Cardiac septum (tissue), 1 donor: ENCODE data around the gene RNU2-63P. TPM values are rescaled to one million over a fixed set of nuclear protein-coding genes. Genes with fewer than 3 reads are reported as not detected.
"Not testable (repeated sequence)": the region's sequence is repeated elsewhere in the genome, so short reads cannot be mapped to it uniquely, and the experiment has no call there.

Experiments used
- DNase-seq: peaks from one replicate; pipeline ENCODE4 v3.0.0-alpha.2; 2020; ENCODE audit warnings: low spot score
- intact Hi-C: fragments of 100-400 bp; cut with DNase I; formaldehyde crosslinking; loops from one replicate; pipeline ENCODE4 v1.14.0; 2022
- total RNA-seq: library from RNA; stranded (reverse); fragmentation: NEBNext Ultra II Directional; extraction: Animal tissue kit (Norgen Biotek cat#: 25700); gene quantifications from one replicate; pipeline ENCODE4 v1.2.1, GENCODE V29; 2021
- donor health status: DM: no; HTN: no; CAD: no.

The RNU2-63P gene
- total RNA-seq, 1 donor from 2014 or later: not detected

DNA sequence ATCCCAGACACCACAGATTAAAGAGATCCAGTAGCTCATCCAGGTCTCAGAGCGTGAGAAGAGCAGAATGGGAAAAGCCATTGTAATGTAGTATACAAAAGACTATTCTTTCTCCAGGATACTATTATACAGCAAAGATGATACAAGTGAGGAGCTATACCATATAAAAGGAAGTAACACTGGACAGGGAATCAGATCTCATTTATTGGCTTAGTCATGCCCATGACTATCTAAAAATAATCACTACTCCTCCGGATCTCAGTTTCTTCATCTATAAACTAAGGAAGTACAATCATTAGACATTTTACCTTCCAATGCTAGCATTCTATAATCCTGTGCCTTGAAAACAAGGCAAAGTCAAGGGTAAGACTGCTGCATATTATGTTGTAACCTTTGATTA, 19.8 kb upstream of the RNU2-63P start:
- no peak for DNase-seq
- intact Hi-C loops: no loop called here

DNA sequence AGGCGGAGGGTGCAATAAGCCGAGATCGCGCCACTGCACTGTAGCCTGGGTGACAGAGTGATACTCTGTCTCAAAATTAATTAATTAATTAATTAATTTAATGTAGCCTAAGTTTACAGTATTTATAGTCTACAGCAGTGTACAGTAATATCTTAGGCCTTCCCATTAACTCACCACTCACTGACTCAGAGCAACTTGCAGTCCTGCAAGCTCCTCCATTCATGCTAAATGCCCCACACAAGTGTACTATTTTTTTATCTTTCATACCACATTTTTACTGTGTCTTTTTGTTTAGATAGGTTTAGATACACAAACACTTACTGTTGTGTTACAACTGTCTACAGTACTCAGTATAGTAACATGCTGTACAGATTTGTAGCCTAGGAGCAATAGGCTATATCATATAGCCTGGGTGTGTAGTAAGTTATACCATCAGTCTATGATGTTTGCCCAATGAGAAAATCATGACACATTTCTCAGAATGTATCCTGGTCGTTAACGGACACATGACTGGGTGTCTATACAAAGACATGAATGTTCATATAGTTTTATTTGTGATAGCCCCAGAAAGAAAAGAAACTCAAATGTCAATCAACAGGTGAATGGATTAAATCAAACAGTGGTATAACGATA, 15.8 kb upstream of the RNU2-63P start:
- no peak for DNase-seq
- intact Hi-C loops: no loop called here

DNA sequence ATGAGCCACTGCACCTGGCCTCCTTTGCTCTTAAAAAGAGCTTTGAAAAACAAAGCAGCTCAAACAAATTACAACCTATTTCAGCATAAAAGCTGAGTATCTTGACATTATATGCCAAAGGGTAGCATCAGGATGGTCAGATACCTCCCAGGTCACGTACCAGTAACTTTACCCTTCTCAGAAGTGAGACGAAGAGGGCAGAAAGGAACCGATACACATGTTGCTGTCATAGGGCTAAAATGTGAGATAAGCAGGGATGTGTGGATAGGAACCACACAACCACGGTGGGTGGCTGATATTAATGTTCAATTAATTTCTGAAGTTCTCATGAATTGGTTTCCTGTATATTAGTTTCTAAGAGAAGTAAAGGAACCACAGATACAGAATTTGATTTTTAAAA, 12.6 kb upstream of the RNU2-63P start:
- no peak for DNase-seq
- intact Hi-C loops: no loop called here

DNA sequence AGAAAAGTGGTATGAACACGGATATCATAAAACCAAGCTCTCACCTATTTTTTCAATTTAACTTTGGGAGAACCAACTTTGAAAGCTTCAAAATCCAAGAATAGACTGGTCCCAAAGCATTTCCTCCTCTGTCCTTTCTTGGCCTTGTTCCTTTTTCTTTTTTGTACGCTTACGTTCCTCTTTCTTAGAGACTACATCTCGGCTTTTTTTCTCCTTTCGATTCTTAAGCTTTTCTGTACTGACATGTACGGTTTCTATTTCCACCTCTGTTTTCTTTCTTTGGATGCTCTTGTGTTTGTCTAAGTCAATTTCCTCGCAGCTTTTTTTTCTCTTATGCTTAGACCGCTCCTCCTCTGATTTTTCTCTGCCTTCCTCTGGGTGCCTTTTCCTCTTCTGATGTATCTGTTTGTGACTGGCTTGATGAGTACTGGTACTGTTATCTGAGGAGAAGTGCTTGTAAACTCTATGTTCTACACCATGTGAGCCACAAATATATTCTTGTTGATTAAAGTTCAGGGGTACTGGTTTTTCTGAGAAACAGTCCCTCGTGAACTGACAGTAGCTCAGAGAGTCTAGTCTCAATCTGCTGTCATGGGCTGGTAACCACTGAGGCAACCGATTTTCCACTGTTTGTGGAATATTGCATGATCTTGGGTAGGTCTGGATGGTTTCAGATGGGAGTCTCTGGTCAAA, 11.5 kb upstream of the RNU2-63P start:
- no peak for DNase-seq
- intact Hi-C loops: no loop called here

DNA sequence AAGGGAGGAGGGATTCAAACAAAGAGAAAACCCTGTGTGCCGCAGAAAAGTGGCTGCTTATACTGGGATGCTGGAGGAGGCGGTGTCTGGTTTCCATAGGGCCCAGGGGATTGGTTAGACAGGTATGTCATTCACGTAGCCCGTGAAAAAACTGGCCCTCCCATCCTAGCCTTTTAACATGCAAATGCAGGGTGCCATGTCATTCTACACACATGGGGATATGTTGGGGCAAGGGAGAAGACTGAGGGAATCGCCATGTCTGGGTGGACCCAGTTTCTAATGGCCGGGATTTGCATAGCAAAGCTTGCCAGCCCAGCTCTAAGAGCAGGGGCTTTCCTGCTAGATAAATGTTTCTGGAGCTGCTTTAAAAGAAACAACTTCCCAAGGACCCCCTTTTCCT, 8.2 kb upstream of the RNU2-63P start:
- DNase-seq: no peak
- intact Hi-C loops: no loop called here

DNA sequence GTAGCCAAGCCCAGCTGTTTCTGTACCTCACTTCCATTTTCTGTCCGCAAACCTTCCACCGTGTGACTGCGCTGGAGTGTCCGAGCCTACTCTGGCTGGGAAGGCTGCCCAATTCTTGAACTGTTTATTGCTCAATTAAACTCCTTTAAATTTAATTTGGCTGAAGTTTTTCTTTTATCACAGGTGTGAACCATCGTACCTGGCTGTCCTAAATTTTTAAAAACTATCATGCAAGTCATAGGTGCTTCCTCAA, 6.2 kb upstream of the RNU2-63P start:
- intact Hi-C loops: no loop called here

DNA sequence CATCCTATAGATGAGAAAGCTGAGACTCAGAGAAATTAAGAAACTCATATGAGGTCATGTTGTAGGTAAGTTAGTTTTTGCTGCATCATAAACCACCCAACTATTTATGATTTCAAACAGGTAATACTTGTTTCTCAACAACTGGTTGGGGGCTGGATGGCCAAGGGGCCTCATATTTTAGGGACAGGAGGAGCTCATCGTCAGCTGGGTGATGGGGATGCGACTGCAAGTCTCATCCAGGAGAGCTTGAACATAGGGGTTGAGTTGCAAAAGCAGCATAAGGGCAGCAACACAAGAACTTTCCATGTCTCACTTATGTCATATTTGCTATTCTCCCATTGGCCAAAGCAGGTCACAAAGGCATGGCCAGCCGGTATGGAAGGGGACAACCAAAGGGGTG, 3.6 kb upstream of the RNU2-63P start:
- intact Hi-C loops: no loop called here
- no peak for DNase-seq

More for the DNA sequence above, 6.2 kb upstream of the RNU2-63P start:
- DNase-seq: no peak

DNA sequence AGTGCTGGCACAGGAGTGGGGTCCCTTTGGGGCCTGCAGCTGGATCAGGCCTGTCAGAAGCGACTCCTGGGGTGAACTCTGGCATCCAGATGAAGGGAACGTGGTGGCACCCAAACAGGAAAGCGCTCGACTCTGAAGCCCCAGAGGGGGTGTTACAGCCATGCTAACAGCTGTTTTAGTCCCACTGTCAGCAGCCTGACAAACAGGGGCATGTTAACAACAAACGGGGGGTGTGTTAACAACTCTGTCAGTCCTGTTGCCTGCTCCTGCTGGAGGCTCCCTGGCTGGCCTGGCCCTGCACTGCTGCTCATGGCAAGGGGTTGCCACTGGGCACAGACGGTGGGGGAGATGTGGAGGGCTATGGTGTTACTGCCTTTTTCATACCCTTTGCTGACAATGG, 2.6 kb upstream of the RNU2-63P start:
- intact Hi-C loops: no loop called here
- no peak for DNase-seq

DNA sequence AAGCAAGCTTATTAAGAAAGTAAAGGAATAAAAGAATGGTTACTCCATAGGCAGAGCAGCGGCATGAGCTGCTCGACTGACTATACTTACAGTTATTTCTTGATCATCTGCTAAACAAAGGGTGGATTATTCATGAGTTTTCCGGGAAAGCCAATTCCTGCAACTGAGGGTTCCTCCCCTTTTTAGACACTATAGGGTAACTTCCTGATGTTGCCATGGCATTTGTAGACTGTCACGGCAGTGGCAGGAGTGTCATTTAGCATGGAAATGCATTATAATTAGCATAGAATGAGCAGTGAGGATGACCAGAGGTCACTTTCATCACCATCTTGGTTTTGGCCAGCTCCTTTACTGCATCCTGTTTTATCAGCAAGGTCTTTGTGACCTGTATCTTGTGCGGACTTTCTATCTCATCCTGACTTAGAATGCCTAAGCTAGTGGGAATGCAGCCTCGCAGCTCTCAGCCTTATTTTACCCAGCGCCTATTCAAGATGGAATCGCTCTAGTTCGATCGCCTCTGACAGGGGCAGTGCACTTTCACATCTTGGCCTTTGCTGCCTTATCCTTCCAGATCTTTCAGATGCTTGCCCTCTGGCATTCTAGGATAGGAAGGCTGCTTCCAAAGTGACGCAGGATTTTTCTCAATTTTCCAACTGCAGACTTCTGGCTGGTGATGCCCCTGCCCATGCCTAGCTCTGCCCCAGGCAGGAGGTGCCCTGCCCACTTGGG, 1.9 kb upstream of the RNU2-63P start:
- DNase-seq, intact Hi-C loops: not testable (repeated sequence)

DNA sequence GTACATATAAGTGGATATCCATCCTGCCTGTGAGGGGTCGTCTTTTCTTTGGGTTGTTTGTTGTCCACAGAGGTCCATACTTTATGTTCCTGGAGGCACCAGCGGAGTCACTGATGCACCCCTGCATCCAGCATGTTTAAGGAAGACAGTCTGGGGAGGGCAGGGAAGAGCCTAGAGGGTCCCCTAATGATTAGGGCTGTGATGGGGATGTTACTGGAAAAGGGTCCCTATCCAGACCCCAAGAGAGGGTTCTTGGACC, 1.4 kb upstream of the RNU2-63P start:
- DNase-seq, intact Hi-C loops: not testable (repeated sequence)

DNA sequence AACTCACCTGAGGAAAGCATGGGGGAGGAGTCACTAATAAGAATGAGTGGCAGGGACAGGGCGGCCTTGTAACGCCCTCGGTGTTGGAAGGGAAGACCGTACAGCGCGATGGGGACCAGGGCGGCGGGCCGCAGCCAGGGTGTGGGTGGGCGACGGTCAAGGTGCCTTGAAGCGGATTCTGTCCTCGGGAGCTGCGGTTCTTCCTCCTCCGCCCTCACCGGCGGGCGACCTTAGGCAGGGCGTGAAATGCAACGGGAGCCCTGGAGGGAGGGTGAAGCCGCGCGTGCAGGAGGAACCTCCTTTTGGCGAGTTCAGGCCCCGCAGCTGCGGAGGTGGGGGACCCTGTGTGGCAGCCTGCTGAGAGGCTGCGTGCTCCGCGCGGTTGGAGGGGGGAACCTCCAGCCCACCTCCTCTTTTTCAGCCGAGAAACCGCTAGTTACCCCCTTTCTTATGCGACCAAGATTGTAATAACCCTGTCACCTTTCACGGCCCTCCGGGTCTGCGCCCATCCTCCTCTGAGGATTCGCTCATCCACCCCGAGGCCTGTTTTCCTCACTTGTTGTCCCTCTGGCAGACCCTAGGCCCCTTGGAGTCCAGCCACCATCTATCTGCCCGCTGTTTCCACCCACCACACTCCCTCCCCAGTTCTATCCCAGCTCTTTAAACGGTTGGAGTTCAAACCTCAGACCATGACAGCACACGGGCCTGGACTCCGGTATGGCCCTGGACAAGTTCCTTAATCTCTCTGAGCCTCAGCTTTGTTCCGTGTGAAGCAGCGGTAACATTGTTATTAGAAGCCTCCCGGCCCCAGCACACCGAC, 823 bp upstream of the RNU2-63P start:
- no peak for DNase-seq
- intact Hi-C loops: no loop called here

DNA sequence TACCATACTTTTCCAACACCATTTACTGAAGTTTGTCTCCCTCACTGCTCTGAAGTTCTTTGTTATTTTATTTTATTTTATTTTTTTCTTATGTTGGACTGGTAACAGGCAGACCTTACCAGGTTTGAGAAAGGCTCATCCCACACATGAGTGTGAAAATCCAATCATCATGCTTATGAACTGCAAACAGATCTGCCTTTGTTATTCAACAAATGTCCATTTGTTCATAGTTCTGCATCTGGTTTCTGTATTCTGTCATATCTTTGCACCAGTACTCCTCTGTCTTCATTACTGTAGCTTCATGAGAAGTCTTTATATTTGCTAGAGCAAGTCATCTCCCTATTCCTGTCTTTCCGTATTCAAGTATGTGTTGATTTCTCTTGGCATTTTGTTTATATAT, 5.3 kb downstream of the RNU2-63P start:
- DNase-seq: no peak
- intact Hi-C loops: no loop called here

DNA sequence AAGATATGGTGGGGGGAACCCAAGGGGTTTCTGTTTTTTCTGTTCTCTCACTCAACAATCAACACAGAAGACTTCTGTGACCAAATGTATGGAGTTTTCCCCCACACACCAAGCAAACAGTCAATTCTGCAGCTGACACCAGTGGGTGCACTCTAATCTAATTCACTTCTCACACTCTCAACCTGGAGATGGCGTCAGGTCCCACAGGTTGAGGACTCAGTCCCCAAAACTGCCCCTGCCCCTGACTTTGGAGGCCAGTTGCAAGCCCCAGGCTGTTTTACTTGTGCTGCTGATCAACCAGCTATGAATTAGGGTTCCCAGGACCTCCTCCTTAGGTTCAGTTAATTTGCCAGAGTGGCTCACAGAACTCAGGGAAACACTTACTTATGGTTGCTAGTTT, 6.2 kb downstream of the RNU2-63P start:
- intact Hi-C loops: no loop called here
- DNase-seq: no peak

DNA sequence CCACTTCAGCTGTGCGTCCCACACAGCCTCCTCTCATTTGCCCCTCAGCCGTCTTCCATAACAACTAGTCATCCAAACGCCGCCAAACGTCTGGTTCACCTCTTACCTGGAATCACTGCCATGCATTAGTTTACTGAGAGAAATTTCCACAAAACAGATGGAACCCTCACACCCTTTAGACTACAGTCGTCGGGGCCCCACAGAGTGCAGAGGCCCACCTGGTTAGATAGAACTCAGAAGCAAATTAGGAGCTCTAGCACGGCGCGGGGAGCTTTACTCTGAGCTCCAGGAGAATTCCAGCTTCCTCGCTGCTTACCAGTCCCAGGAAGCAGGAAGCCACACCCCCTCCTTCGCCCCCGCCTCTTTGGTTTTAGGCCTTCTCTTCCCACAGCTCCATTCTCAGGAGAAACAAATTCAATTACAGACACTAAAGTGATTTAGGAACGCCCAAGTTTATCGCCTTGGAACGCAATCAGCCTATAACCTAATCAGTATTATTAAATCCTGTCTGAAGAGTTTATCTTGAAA, 9.4 kb downstream of the RNU2-63P start:
- DNase-seq: no peak
- intact Hi-C loops: no loop called here

DNA sequence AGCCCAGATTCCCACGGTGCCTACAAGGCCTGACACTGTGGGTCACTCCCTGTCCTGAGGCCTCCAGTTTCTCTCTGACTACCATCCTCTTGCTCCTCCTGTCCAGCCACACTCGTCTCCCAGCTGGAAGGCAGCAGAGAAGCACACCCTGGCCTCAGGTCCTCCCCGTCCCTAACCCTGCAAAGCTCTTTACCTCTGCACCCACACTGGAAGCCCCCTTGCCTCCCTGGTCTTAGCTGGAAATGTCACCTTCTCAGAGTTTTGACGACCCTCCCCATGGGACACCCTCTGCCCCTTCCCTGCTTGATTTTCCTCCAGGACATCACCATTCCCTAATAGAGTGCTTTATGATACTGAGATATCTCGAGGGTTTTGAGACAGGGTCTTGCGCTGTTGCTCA, 10.6 kb downstream of the RNU2-63P start:
- intact Hi-C loops: no loop called here
- no peak for DNase-seq

DNA sequence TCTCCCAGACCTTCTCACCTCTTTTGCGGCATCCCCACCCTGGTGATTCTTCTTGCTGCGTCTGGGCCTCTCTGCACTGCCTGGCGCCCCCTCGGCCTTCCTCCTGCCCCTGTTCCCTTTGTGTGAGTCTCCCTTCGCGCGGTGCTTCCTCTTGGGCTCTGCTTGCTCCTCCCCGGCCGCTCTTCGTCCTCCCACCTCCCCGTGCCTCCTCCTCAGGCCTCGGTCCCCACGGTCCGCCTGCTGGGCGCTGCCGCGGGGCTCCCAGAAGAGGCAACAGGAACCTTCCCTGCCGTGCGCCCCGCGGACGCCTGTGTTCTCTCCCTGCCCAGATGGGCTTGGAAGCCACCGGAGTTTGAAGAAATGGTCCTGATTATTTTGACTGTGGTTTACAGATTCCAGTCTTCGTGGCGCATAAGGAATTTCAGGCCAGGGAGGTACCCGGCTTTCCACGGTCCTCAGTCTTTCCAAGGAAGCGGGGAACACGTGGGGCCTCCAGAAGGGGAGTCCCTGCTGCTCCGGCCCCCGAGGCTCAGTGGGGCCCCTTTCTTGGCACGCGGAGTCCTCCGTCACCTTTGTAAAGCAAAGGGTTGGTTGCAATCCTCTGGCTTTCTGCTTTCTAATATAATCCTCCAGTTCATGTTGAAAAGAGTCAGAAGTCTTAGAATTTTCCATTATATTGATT, 13.1 kb downstream of the RNU2-63P start:
- no peak for DNase-seq
- intact Hi-C loops: no loop called here

DNA sequence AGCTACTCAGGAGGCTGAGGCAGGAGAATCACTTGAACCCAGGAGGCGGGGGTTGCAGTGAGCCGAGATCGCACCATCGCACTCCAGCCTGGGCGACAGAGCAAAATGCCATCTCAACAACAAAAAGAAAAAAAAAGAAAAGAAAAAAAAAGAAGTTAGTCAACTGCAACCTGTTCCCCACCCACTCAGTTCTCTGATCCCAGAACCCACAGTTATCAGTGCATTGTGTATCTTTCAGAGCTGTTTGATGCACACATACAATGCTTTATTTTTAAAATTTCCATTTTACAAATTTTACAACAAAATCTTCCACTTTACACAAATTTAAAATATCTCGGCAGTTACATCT, 14.0 kb downstream of the RNU2-63P start:
- no peak for DNase-seq
- intact Hi-C loops: no loop called here

DNA sequence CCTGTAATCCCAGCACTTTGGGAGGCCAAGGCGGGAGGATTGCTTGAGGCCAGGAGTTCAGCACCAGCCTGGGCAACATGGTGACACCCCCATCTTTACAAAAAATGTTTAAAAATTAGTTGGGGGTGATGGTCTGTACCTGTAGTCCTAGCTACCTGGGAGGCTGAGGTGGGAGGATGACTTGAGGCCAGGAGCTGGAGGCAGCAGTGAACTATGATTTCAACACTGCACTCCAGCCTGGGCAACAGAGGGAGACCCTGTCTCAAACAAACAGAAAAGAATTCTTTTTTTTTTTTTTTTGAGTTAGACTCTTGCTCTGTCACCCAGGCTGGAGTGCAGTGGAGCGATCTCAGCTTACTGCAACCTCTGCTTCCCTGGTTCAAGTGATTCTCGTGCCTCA, 15.9 kb downstream of the RNU2-63P start:
- intact Hi-C loops, DNase-seq: not testable (repeated sequence)

DNA sequence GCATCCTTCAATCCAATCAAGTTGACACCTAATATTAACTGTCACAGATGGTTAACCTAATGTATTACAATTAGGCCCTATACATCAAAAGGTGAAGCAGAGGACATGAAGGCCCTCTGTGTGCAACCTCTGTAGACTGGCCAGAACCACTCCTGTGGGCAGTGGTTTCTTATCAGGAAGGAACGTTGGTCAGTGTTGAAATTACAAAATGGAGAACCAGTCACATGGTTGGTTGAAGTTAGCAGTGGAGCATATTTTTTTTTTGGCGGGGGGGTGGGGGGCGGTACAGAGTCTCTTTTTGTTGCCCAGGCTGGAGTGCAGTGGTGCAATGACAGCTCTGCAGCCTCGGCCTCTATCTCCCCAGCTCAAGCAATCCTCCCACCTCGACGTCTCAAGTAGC, 19.8 kb downstream of the RNU2-63P start:
- DNase-seq: no peak
- intact Hi-C loops: no loop called here

DNA sequence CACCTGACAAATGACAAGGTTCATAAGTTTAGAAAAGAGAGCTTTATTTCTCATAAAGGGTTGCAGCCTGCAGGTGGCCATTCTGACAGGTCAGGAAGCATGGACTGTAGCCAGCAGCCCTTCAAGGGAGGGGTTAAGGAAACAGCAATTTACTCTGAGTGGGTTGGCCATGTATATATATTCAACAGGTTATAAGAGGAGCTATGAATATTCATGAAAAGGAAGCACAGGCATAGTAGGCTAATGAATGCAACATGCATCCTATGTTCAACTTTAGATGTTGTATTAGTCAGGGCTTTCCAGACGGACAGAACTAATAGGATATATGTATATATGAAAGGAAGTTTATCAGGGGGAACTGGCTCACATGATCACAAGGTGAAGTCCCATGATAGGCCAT, 20.6 kb downstream of the RNU2-63P start:
- no peak for DNase-seq
- intact Hi-C loops: no loop called here
